NCI-H128 (cell line): ENCODE results near the gene TGFBR1.

ENCODE experiments used
- DNase-seq: peaks from one replicate; lab custom pipeline; 2025; ENCODE audit not compliant: unreplicated experiment; lab: John Stamatoyannopoulos, UW

Gene TGFBR1

DNA sequence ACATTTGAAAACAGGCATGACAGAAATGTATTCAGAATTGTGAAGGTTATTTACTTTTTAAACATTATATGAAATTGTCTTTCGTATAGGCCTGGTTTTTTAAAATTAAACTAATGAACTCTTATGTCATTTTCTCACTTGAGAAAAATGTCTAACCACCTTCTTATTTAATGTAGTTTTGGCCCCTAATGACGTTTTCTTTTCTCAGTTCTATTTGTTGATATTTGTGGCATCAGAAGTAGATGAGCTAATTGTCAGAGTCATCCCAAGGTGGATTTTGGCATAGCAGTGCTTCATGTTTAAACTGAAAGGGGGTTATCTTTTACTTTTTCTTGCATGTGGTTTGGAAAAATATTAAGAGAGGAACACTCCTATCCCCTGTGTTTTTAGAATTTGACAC is 28.2 kb downstream of the TGFBR1 start:
- DNase-seq, result no peak

- no peak for DNase-seq
Measured at GRCh38 chr9:99134893-99135341, 30.0 kb downstream of the TGFBR1 start.

DNA sequence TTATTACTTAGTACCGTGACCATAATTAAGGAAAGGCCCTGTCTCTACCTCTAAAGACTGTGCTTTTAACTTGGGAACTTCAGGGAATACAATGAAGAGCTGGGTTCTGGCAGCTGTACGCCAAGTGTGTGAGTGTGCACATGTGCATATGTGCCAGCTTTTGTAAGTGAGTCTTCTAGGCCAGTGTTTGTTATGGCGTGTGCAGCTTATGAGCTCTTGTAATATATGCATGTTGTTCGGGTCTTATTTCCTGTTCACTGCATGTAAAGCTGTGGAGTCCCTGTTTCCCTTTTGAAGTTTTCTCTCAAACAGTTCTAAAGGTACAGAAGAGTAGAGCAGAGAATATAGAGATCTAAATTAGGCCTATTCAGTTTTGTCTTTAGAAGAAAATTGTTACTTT is 30.5 kb downstream of the TGFBR1 start:
- no peak for DNase-seq

DNA sequence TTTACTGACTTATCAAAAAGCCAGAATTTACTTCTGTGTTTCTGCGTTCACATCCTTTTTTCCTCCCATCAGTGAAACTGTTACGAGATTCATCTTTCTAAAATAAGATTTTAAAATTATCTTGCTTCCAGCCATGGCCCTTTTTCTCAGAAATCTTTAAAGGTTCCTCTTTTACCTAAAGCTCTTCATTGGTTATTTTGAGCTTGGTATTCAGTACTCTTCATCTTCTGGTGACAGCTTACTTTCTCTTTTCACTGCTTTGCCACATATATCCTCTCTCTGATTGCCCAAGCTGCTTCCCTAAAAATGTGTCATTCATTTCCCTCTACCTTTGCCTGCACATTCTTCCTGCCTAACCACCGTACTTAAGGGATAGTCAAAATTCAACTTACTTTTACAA is 32.3 kb downstream of the TGFBR1 start:
- DNase-seq, result no peak

DNA sequence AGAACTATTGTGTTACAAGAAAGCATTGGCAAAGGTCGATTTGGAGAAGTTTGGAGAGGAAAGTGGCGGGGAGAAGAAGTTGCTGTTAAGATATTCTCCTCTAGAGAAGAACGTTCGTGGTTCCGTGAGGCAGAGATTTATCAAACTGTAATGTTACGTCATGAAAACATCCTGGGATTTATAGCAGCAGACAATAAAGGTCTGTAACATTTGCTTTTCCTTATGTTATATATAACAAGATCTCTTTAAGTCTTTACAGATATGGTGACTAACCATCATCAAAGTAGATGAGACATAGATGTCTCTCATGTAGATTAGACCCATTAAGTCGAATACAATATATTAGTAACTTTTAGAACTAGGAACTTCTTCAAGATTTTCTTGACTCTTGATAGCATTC is 33.0 kb downstream of the TGFBR1 start:
- DNase-seq, result no peak

DNA sequence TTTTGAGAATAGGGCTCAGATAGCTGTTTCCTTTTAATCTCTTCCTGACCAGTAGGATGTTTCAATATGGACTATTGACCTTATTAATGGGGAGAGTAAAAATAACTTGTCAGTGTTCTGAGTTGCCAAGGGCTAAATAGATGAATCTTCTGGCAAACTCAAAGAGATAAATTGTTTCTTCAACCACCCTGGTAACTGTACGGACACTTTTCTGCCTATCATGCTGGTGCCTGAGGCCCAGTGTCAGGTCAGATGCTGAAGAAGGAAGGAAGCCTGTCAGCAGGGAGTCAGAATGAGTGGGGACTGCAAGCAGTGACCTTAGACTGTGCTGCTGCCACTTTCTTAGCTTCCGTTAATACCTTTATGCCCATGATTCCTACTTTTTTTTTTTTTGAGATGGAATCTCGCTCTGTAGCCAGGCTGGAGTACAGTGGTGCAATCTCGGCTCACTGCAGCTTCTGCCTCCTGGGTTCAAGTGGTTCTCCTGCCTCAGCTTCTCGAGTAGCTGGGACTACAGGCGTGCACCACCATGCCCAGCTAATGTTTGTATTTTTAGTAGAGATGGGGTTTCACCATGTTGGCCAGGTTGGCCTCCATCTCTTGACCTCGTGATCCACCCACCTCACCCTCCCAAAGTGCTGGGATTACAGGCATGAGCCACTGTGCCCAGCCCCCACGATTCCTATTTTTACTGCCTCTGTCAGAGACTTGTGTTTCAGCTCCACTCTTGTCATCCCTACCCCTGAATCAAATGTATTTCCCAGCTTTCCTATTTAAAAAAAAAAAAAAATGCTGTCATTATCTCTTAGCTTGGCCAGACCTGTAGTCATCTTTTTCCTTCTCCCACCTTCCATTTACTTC is 33.7 kb downstream of the TGFBR1 start:
- no peak for DNase-seq

GRCh38 chr9:99139868-99140267 is 35.0 kb downstream of the TGFBR1 start:
- DNase-seq, result no peak

GRCh38 chr9:99140685-99141314 is 35.9 kb downstream of the TGFBR1 start:
- no peak for DNase-seq

- no peak for DNase-seq
Measured at GRCh38 chr9:99141849-99142248, 36.9 kb downstream of the TGFBR1 start.

DNA sequence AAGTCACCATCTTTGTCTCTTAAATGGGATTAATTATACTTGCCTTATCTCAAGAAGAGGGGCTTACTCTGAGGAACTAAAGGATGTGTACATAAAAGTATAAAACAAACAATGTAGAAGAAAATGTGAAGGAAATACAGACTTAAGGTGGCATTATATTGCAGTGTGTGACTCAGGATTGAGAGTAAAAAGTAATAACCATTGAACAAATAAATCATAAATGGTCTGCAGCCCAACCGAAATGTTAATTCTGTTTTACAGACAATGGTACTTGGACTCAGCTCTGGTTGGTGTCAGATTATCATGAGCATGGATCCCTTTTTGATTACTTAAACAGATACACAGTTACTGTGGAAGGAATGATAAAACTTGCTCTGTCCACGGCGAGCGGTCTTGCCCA is 37.4 kb downstream of the TGFBR1 start:
- DNase-seq, result no peak

DNA sequence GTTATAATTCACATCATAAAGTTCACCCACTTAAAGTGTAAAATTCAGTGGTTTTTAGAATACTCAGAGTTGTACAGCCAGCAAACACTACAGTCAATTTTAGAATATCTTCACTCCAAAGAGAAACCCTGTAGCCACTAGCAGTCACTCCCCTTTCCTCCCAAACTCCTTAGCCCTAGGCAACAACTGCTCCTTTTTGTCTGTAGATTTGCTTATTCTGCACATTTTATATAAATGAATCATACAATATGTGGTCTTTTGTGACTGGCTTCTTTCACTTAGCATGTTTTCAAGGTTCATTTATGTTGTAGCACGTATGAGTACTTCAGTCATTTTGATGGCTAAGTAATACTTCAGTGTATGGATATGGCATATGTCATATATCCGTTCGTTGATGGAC is 38.7 kb downstream of the TGFBR1 start:
- no peak for DNase-seq

DNA sequence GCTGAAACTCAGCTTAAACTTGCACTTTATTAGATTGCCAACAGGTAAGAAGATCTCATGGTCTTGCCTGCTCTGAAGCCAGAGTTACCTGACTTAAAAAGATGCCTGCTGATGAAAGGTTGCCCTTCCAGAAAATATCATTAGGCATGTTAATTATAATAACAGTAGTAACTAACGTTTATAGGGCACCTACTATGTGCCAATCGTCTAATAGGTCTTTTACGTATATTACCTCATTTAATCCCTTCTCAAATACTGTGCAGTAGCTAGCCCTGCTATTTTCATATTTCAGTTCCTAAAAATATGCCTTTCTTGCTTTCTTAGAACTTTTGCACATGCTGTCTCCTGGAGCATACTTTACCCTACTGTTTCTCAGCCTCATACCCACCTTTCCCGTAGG is 40.1 kb downstream of the TGFBR1 start:
- DNase-seq, result no peak

DNA sequence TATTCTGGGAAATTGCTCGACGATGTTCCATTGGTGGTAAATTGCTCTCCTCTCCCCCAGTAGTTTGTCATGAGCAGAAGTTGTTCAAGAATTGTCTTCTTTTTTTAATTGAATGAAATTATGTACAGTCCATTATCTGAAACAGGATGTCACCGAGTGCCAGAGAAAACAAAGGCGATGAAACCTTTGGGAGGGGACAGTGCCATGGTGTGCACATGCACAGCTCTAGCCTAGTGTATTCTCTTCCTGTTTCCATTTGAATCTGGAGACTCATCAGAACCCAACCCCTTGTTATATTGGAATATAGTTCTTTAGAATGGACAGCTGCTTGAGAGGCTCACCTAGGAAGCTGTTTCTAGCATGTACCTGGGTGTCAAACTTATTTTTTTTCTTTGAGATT is 41.7 kb downstream of the TGFBR1 start:
- DNase-seq, result no peak

- DNase-seq, result no peak
Measured at GRCh38 chr9:99147177-99147576, 42.3 kb downstream of the TGFBR1 start.

DNA sequence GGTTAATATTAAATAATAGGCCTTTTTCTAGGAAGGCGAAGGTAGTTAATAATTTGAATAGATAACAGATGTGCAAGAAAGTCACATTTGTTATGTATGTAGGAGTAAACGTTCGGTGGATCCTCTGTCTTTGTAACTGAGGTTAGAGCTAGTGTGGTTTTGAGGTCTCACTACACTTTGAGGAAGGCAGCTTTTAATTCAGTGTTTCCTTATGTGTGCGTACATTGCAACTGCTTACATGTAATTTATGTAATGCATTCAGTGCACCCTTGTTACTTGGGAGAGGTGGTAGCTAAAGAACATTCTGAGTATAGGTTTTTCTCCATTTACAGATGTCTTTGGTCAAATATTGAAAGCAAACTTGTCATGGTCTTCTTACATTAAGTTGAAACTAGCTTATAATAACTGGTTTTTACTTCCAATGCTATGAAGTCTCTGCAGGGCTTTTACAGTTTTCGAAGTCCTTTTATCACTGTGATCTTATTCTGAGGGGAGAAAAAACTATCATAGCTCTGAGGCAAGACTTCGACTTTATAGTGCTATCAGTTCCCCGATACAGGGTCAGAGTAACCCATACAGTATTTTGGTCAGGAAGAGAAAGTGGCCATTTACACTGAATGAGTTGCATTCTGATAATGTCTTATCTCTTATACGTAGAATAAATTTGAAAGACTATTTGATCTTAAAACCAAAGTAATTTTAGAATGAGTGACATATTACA is 45.7 kb downstream of the TGFBR1 start:
- no peak for DNase-seq

GRCh38 chr9:99154356-99154755 is 49.4 kb downstream of the TGFBR1 start:
- DNase-seq, result no peak

- DNase-seq, result no peak
Measured at GRCh38 chr9:99155736-99156135, 50.8 kb downstream of the TGFBR1 start.

DNA sequence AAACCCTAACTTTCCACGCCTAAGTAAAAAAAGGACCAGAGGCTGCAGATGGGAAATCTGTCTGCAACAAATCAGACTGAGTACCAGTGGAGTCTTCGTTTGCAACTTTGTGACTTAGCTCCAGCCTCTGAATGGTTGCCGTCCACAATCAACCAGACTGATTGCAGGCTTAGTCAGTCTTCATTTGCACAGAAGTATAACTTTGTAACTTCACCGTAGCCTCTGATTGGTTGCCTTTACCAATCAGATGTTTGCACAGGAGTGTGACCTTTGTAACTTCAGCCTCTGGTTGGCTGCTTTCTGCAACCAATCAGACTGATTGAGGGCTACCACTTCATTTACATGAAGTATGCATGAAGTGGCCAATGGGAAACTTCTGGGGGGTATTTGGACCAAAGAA is 53.7 kb downstream of the TGFBR1 start:
- no peak for DNase-seq

GRCh38 chr9:99160173-99160572 is 55.3 kb downstream of the TGFBR1 start:
- no peak for DNase-seq

- DNase-seq, result peak; percentile 10
Measured at GRCh38 chr9:99162759-99163364, 57.9 kb downstream of the TGFBR1 start.

DNA sequence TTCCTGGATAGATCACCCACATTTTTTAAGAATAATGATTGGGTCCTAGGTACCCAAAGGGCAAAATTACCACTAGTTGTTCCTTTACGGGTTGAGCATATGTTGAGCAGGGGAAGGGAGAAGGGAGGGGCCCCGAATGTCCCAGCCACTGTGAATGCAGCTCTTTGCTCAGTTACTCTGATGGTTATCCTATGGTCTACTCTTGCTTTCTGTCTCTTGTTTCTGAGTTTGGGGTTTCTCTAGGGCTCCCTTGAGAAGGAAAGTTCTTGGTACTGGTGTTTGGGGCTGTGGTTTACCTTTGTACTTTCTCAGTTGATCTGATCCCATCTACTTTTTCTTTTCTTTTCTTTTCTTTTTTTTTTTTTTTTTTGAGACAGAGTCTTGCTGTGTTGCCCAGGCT is 61.2 kb downstream of the TGFBR1 start:
- no peak for DNase-seq

- no peak for DNase-seq
Measured at GRCh38 chr9:99167119-99167518, 62.2 kb downstream of the TGFBR1 start.
